ENCODE data around the gene CADPS2.

Gene CADPS2

GRCh38 chr7:122535086-122535485, 351.2 kb downstream of the CADPS2 start:
- no peak overlapping the region for H3K4me3 ChIP-seq (ENCODE audit: low read depth, low read length)
- peaks cover 8% of the 10 kb centered on the region for H3K4me1 ChIP-seq (ENCODE audit: control insufficient read depth, insufficient read depth, low read length)
- no peaks in the 10 kb centered on the region for H3K9me3 ChIP-seq (ENCODE audit: control insufficient read depth, insufficient read depth, low read length)
- no peaks in the 10 kb centered on the region for H3K36me3 ChIP-seq (ENCODE audit: control insufficient read depth, insufficient read depth, low read length)
- H3K27me3 ChIP-seq (ENCODE audit: control insufficient read depth, insufficient read depth, low read length), result no peaks in the 10 kb centered on the region
- no peak overlapping the region for H3K9ac ChIP-seq (ENCODE audit: low read depth, low read length)

- H3K4me3 ChIP-seq (ENCODE audit: low read depth, low read length), result no peak overlapping the region
Measured at GRCh38 chr7:122532406-122533269, 353.6 kb downstream of the CADPS2 start.

GRCh38 chr7:122528879-122529481, 357.3 kb downstream of the CADPS2 start:
- Histone ChIP-seq H3K36me3 (ENCODE audit: control insufficient read depth, insufficient read depth, low read length) (no peaks in the 10 kb centered on the region), H3K4me1 (ENCODE audit: control insufficient read depth, insufficient read depth, low read length) (no peaks in the 10 kb centered on the region), H3K9me3 (ENCODE audit: control insufficient read depth, insufficient read depth, low read length) (no peaks in the 10 kb centered on the region), H3K9ac (ENCODE audit: low read depth, low read length) (no peak overlapping the region), H3K27me3 (ENCODE audit: control insufficient read depth, insufficient read depth, low read length) (no peaks in the 10 kb centered on the region), H3K4me3 (ENCODE audit: low read depth, low read length) (no peak overlapping the region)

More at GRCh38 chr7:122532406-122533269, 353.6 kb downstream of the CADPS2 start:
- no peaks in the 10 kb centered on the region for H3K9me3 ChIP-seq (ENCODE audit: control insufficient read depth, insufficient read depth, low read length)
- H3K36me3 ChIP-seq (ENCODE audit: control insufficient read depth, insufficient read depth, low read length), result no peaks in the 10 kb centered on the region
- H3K9ac ChIP-seq (ENCODE audit: low read depth, low read length), result no peak overlapping the region
- H3K4me1 ChIP-seq (ENCODE audit: control insufficient read depth, insufficient read depth, low read length), result peaks cover 8% of the 10 kb centered on the region
- H3K27me3 ChIP-seq (ENCODE audit: control insufficient read depth, insufficient read depth, low read length), result no peaks in the 10 kb centered on the region

- Histone ChIP-seq H3K9me3 (ENCODE audit: control insufficient read depth, insufficient read depth, low read length) (no peaks in the 10 kb centered on the region), H3K9ac (ENCODE audit: low read depth, low read length) (no peak overlapping the region), H3K36me3 (ENCODE audit: control insufficient read depth, insufficient read depth, low read length) (no peaks in the 10 kb centered on the region), H3K27me3 (ENCODE audit: control insufficient read depth, insufficient read depth, low read length) (no peaks in the 10 kb centered on the region), H3K4me1 (ENCODE audit: control insufficient read depth, insufficient read depth, low read length) (peaks cover 12% of the 10 kb centered on the region), H3K4me3 (ENCODE audit: low read depth, low read length) (no peak overlapping the region)
Measured at GRCh38 chr7:122525355-122525754, 360.9 kb downstream of the CADPS2 start.

- H3K27me3 ChIP-seq (ENCODE audit: control insufficient read depth, insufficient read depth, low read length), result no peaks in the 10 kb centered on the region
- H3K9me3 ChIP-seq (ENCODE audit: control insufficient read depth, insufficient read depth, low read length), result no peaks in the 10 kb centered on the region
- peaks cover 34% of the 10 kb centered on the region for H3K4me1 ChIP-seq (ENCODE audit: control insufficient read depth, insufficient read depth, low read length)
Measured at GRCh38 chr7:122521767-122522166, 364.5 kb downstream of the CADPS2 start.

GRCh38 chr7:122520971-122521555, 365.2 kb downstream of the CADPS2 start:
- no peaks in the 10 kb centered on the region for H3K36me3 ChIP-seq (ENCODE audit: control insufficient read depth, insufficient read depth, low read length)
- no peak overlapping the region for H3K4me3 ChIP-seq (ENCODE audit: low read depth, low read length)
- H3K9ac ChIP-seq (ENCODE audit: low read depth, low read length), result no peak overlapping the region
- H3K4me1 ChIP-seq (ENCODE audit: control insufficient read depth, insufficient read depth, low read length), result peaks cover 34% of the 10 kb centered on the region
- H3K27me3 ChIP-seq (ENCODE audit: control insufficient read depth, insufficient read depth, low read length), result no peaks in the 10 kb centered on the region
- H3K9me3 ChIP-seq (ENCODE audit: control insufficient read depth, insufficient read depth, low read length), result no peaks in the 10 kb centered on the region

More at GRCh38 chr7:122521767-122522166, 364.5 kb downstream of the CADPS2 start:
- Histone ChIP-seq H3K9ac (ENCODE audit: low read depth, low read length) (no peak overlapping the region), H3K4me3 (ENCODE audit: low read depth, low read length) (no peak overlapping the region), H3K36me3 (ENCODE audit: control insufficient read depth, insufficient read depth, low read length) (no peaks in the 10 kb centered on the region)

GRCh38 chr7:122518488-122518887, 367.8 kb downstream of the CADPS2 start:
- Histone ChIP-seq H3K4me1 (ENCODE audit: control insufficient read depth, insufficient read depth, low read length) (peaks cover 38% of the 10 kb centered on the region), H3K9me3 (ENCODE audit: control insufficient read depth, insufficient read depth, low read length) (no peaks in the 10 kb centered on the region), H3K36me3 (ENCODE audit: control insufficient read depth, insufficient read depth, low read length) (no peaks in the 10 kb centered on the region), H3K9ac (ENCODE audit: low read depth, low read length) (no peak overlapping the region), H3K4me3 (ENCODE audit: low read depth, low read length) (no peak overlapping the region), H3K27me3 (ENCODE audit: control insufficient read depth, insufficient read depth, low read length) (no peaks in the 10 kb centered on the region)

GRCh38 chr7:122517576-122517975, 368.7 kb downstream of the CADPS2 start:
- no peaks in the 10 kb centered on the region for H3K27me3 ChIP-seq (ENCODE audit: control insufficient read depth, insufficient read depth, low read length)
- H3K9ac ChIP-seq (ENCODE audit: low read depth, low read length), result no peak overlapping the region
- peaks cover 38% of the 10 kb centered on the region for H3K4me1 ChIP-seq (ENCODE audit: control insufficient read depth, insufficient read depth, low read length)
- no peaks in the 10 kb centered on the region for H3K36me3 ChIP-seq (ENCODE audit: control insufficient read depth, insufficient read depth, low read length)
- H3K4me3 ChIP-seq (ENCODE audit: low read depth, low read length), result no peak overlapping the region
- no peaks in the 10 kb centered on the region for H3K9me3 ChIP-seq (ENCODE audit: control insufficient read depth, insufficient read depth, low read length)

GRCh38 chr7:122515404-122515803, 370.9 kb downstream of the CADPS2 start:
- no peak overlapping the region for H3K4me3 ChIP-seq (ENCODE audit: low read depth, low read length)
- peaks cover 26% of the 10 kb centered on the region for H3K4me1 ChIP-seq (ENCODE audit: control insufficient read depth, insufficient read depth, low read length)
- H3K9ac ChIP-seq (ENCODE audit: low read depth, low read length), result no peak overlapping the region
- H3K27me3 ChIP-seq (ENCODE audit: control insufficient read depth, insufficient read depth, low read length), result no peaks in the 10 kb centered on the region
- H3K9me3 ChIP-seq (ENCODE audit: control insufficient read depth, insufficient read depth, low read length), result no peaks in the 10 kb centered on the region
- no peaks in the 10 kb centered on the region for H3K36me3 ChIP-seq (ENCODE audit: control insufficient read depth, insufficient read depth, low read length)

- Histone ChIP-seq H3K9ac (ENCODE audit: low read depth, low read length) (no peak overlapping the region), H3K36me3 (ENCODE audit: control insufficient read depth, insufficient read depth, low read length) (no peaks in the 10 kb centered on the region), H3K27me3 (ENCODE audit: control insufficient read depth, insufficient read depth, low read length) (no peaks in the 10 kb centered on the region), H3K4me1 (ENCODE audit: control insufficient read depth, insufficient read depth, low read length) (peaks cover 4% of the 10 kb centered on the region), H3K9me3 (ENCODE audit: control insufficient read depth, insufficient read depth, low read length) (no peaks in the 10 kb centered on the region), H3K4me3 (ENCODE audit: low read depth, low read length) (no peak overlapping the region)
Measured at GRCh38 chr7:122511268-122511667, 375.0 kb downstream of the CADPS2 start.

- Histone ChIP-seq H3K27me3 (ENCODE audit: control insufficient read depth, insufficient read depth, low read length) (no peaks in the 10 kb centered on the region), H3K4me1 (ENCODE audit: control insufficient read depth, insufficient read depth, low read length) (no peaks in the 10 kb centered on the region), H3K36me3 (ENCODE audit: control insufficient read depth, insufficient read depth, low read length) (no peaks in the 10 kb centered on the region)
Measured at GRCh38 chr7:122507591-122507990, 378.7 kb downstream of the CADPS2 start.

GRCh38 chr7:122492007-122492406, 394.3 kb downstream of the CADPS2 start:
- Histone ChIP-seq H3K9me3 (ENCODE audit: control insufficient read depth, insufficient read depth, low read length) (no peaks in the 10 kb centered on the region), H3K36me3 (ENCODE audit: control insufficient read depth, insufficient read depth, low read length) (no peaks in the 10 kb centered on the region), H3K9ac (ENCODE audit: low read depth, low read length) (no peak overlapping the region), H3K4me3 (ENCODE audit: low read depth, low read length) (no peak overlapping the region), H3K4me1 (ENCODE audit: control insufficient read depth, insufficient read depth, low read length) (no peaks in the 10 kb centered on the region), H3K27me3 (ENCODE audit: control insufficient read depth, insufficient read depth, low read length) (no peaks in the 10 kb centered on the region)

More at GRCh38 chr7:122507591-122507990, 378.7 kb downstream of the CADPS2 start:
- H3K9me3 ChIP-seq (ENCODE audit: control insufficient read depth, insufficient read depth, low read length), result no peaks in the 10 kb centered on the region
- no peak overlapping the region for H3K4me3 ChIP-seq (ENCODE audit: low read depth, low read length)
- no peak overlapping the region for H3K9ac ChIP-seq (ENCODE audit: low read depth, low read length)
